Mesendoderm (in vitro differentiated cells): ENCODE data around the gene DGKB.

Experiments
- DNase-seq: peaks from one replicate; pipeline ENCODE4 v3.0.0; 2013
- H2AK5ac ChIP-seq: 2 replicates; pipeline ENCODE4 v1.6.1; 2013; ENCODE audit warnings: low read length, inconsistent platforms
- H2BK120ac ChIP-seq: 2 replicates; pipeline ENCODE4 v1.6.1; 2013; ENCODE audit warnings: low read depth, mild to moderate bottlenecking, low read length, moderate library complexity, mixed read lengths
- H2BK15ac ChIP-seq: replicated peaks from 2 replicates; pipeline ENCODE4 v1.6.1; 2013; ENCODE audit warnings: low read depth, mild to moderate bottlenecking, moderate library complexity
- H2BK5ac ChIP-seq: 2 replicates; pipeline ENCODE4 v1.6.1; 2013; ENCODE audit warnings: low read length, inconsistent platforms
- H3K18ac ChIP-seq: 2 replicates; pipeline ENCODE4 v1.6.1; 2013; ENCODE audit warnings: mild to moderate bottlenecking, low read length, mixed read lengths
- H3K23ac ChIP-seq: one replicate; pipeline ENCODE4 v1.6.1; 2013; ENCODE audit warnings: low read length
- H3K27ac ChIP-seq: 2 replicates; pipeline ENCODE4 v1.5.1; 2013; ENCODE audit warnings: low read depth, mild to moderate bottlenecking, inconsistent platforms, low read length, moderate library complexity
- H3K27me3 ChIP-seq: 2 replicates; pipeline ENCODE4 v1.6.1; 2013; ENCODE audit warnings: low read length, control low read depth, mild to moderate bottlenecking, inconsistent platforms; ENCODE audit not compliant: insufficient read depth, poor library complexity
- H3K36me3 ChIP-seq: 2 replicates; pipeline ENCODE4 v1.6.1; 2013; ENCODE audit warnings: low read length, inconsistent platforms; ENCODE audit not compliant: control insufficient read depth, insufficient read depth
- H3K4ac ChIP-seq: one replicate; pipeline ENCODE4 v1.6.1; 2013; ENCODE audit warnings: low read depth, mild to moderate bottlenecking, low read length, moderate library complexity
- H3K4me1 ChIP-seq: 2 replicates; pipeline ENCODE4 v1.6.1; 2013; ENCODE audit warnings: low read depth, low read length, inconsistent platforms; ENCODE audit not compliant: control insufficient read depth
- H3K4me2 ChIP-seq: 2 replicates; pipeline ENCODE4 v1.6.1; 2013; ENCODE audit warnings: low read length
- H3K4me3 ChIP-seq: 2 replicates; pipeline ENCODE4 v1.5.1; 2013; ENCODE audit warnings: mild to moderate bottlenecking, low read length
- H3K56ac ChIP-seq: one replicate; pipeline ENCODE4 v1.6.1; 2013; ENCODE audit warnings: low read length
- H3K79me1 ChIP-seq: 2 replicates; pipeline ENCODE4 v1.6.1; 2013; ENCODE audit warnings: low read length, inconsistent platforms
- H3K79me2 ChIP-seq: 2 replicates; pipeline ENCODE4 v1.6.1; 2013; ENCODE audit warnings: mild to moderate bottlenecking, low read length; ENCODE audit not compliant: control insufficient read depth, insufficient read depth
- H3K9ac ChIP-seq: 2 replicates; pipeline ENCODE4 v1.6.1; 2013; ENCODE audit warnings: low read length, inconsistent platforms
- H4K5ac ChIP-seq: one replicate; pipeline ENCODE4 v1.6.1; 2013; ENCODE audit warnings: low read length
- H4K8ac ChIP-seq: one replicate; pipeline ENCODE4 v1.6.1; 2013; ENCODE audit warnings: low read depth, mild to moderate bottlenecking, control low read depth, low read length, moderate library complexity
- whole genome bisulfite sequencing: extraction: QIAGEN DNeasy Blood & Tissue Kit; methylation state at CpG from one replicate; pipeline ENCODE4 v1.1.7; 2013; ENCODE audit warnings: low lambda C conversion rate, missing lambda C conversion rate; ENCODE audit not compliant: insufficient coverage; ENCODE audit errors: extremely low coverage; 5-methylcytosine and 5-hydroxymethylcytosine counted together

DGKB gene

DNA sequence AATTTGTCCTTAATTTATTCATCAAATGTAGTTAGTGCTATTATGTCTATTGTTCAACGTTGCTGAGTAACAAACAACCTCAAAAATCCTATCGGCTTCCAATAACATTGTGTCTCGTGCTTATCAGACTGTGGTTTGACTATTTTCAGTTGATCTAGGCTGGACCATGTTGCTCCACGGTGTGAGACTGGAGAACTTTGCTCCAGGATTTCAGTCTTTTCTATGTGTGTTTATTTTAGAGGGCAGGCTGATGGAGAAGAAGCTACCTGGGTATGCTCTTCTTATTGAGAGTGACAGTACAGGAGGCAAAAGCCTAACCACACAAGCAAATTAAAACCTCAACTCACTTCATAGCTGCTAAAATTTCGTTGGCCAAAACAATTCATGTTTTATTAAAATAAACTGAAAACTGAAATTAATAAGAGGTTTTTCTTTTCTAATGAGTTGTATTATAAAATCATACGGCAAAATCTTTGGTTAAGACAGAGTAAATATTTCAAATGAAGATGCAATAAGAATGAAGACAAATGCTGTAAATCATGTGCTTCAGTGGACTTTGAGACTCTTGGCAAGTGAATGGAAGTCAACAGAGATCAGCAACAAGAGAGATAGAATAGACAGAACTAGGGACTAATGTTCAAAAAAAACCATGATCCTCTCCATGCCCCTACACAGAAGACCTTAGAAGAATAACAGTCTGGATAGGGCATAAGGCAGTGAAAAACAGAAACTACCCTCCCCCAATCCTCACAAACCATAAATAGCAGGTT lies 495.1 kb downstream of the DGKB start:
- Histone ChIP-seq H3K79me2 (no peaks in the 10 kb centered on the region), H3K4ac (no peak overlapping the region), H3K18ac (no peak overlapping the region), H3K27ac (no peak overlapping the region), H3K4me3 (no peak overlapping the region), H2AK5ac (no peak overlapping the region), H3K27me3 (no peaks in the 10 kb centered on the region), H2BK15ac (no peak overlapping the region), H3K23ac (no peak overlapping the region), H3K4me1 (no peaks in the 10 kb centered on the region), H3K79me1 (no peaks in the 10 kb centered on the region), H2BK120ac (no peak overlapping the region), H4K8ac (no peak overlapping the region), H3K36me3 (no peaks in the 10 kb centered on the region), H4K5ac (no peak overlapping the region), H3K9ac (no peak overlapping the region), H3K56ac (no peak overlapping the region), H2BK5ac (no peak overlapping the region), H3K4me2 (no peak overlapping the region)
- WGBS = no CpG with 5 or more reads among the region's 6 CpGs
- DNase-seq = no peak

DNA sequence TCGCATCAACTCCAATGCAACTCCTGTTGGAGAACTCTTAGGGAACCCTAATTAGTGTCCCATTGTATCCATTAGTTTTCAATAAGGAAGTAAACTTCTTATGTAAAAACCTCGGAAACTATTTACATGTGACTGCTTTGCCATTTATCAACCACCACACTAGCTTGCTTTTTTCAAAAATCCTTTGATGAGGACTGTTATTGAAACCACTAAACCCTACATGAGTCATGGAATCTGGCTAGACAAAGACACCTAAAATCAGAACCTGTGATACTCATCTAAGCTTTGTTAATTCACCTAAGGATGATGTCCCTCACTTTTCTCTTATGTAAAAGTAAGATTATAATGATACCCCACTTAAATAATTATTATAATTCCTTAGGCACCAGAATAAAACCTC lies 499.0 kb downstream of the DGKB start:
- no peaks in the 10 kb centered on the region for H3K27me3 ChIP-seq
- no peaks in the 10 kb centered on the region for H3K4me1 ChIP-seq
- H3K79me2 ChIP-seq = no peaks in the 10 kb centered on the region
- H3K36me3 ChIP-seq = no peaks in the 10 kb centered on the region
- H3K9ac ChIP-seq = no peak overlapping the region
- H3K23ac ChIP-seq = no peak overlapping the region
- no peak overlapping the region for H3K27ac ChIP-seq
- no peak overlapping the region for H3K18ac ChIP-seq
- H4K5ac ChIP-seq = no peak overlapping the region
- no peak overlapping the region for H3K56ac ChIP-seq
- H3K4me3 ChIP-seq = no peak overlapping the region
- H3K4me2 ChIP-seq = no peak overlapping the region
- no peak overlapping the region for H2AK5ac ChIP-seq
- H4K8ac ChIP-seq = no peak overlapping the region
- H2BK15ac ChIP-seq = no peak overlapping the region
- no peak overlapping the region for H2BK120ac ChIP-seq
- no peak for DNase-seq
- H3K79me1 ChIP-seq = no peaks in the 10 kb centered on the region
- H2BK5ac ChIP-seq = no peak overlapping the region
- WGBS = no CpG with 5 or more reads among the region's 2 CpGs
- no peak overlapping the region for H3K4ac ChIP-seq

DNA sequence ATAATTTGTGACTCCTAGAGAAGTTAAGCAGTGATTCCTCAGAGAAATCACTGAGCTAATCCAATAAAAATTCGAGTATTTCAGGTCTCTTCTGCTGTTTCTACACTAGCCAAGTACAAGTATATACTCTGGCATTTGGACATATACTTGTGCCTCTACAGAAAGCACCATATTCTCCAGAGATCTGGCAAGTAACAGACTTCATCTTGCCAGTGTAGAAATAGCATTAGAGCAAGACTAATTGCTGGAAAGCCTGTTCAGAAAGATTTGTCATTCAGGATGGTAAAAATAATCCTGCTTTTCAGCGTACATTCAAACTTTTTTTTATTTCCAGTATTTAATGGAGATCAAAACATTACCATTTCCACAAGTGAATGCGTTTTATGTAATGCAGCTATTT lies 502.3 kb downstream of the DGKB start:
- Histone ChIP-seq H3K56ac (no peak overlapping the region), H3K18ac (no peak overlapping the region), H3K79me1 (no peaks in the 10 kb centered on the region), H2BK120ac (no peak overlapping the region), H3K36me3 (no peaks in the 10 kb centered on the region), H3K27me3 (no peaks in the 10 kb centered on the region), H3K9ac (no peak overlapping the region), H2BK5ac (no peak overlapping the region), H3K4me2 (no peak overlapping the region), H3K27ac (no peak overlapping the region), H3K4me1 (no peaks in the 10 kb centered on the region), H2BK15ac (no peak overlapping the region), H3K79me2 (no peaks in the 10 kb centered on the region), H3K4ac (no peak overlapping the region), H3K23ac (no peak overlapping the region), H3K4me3 (no peak overlapping the region), H4K8ac (no peak overlapping the region), H4K5ac (no peak overlapping the region), H2AK5ac (no peak overlapping the region)
- no CpG with 5 or more reads among the region's 3 CpGs for WGBS
- DNase-seq = no peak

DNA sequence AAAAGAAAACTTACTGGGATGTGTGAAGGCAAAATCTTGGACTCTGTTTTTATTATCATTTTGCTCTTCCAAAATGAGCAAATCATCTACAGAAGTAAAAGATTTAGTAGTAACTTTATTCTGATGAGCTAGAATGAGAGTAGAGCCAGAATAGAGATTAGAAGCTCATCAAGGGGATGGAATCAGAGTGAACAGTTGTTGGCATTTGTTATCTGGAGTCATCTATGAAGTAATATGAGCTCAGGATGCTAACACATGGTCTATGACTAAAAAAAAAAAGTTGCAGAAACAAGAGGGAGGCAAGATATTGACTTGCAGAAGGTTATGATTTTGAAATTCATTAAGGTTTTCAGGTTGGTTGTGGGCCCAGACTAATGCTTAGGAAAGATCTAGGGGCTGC lies 504.0 kb downstream of the DGKB start:
- H3K23ac ChIP-seq = no peak overlapping the region
- DNase-seq = no peak
- H3K18ac ChIP-seq = no peak overlapping the region
- no peak overlapping the region for H2BK15ac ChIP-seq
- no peaks in the 10 kb centered on the region for H3K79me2 ChIP-seq
- H3K4me2 ChIP-seq = no peak overlapping the region
- no peak overlapping the region for H3K4me3 ChIP-seq
- no peak overlapping the region for H3K56ac ChIP-seq
- no peaks in the 10 kb centered on the region for H3K36me3 ChIP-seq
- H3K4me1 ChIP-seq = no peaks in the 10 kb centered on the region
- H3K27ac ChIP-seq = no peak overlapping the region
- H3K9ac ChIP-seq = no peak overlapping the region
- no peaks in the 10 kb centered on the region for H3K79me1 ChIP-seq
- H4K8ac ChIP-seq = no peak overlapping the region
- no peak overlapping the region for H3K4ac ChIP-seq
- no peak overlapping the region for H2BK5ac ChIP-seq
- H2BK120ac ChIP-seq = no peak overlapping the region
- H4K5ac ChIP-seq = no peak overlapping the region
- H3K27me3 ChIP-seq = no peaks in the 10 kb centered on the region
- no peak overlapping the region for H2AK5ac ChIP-seq

DNA sequence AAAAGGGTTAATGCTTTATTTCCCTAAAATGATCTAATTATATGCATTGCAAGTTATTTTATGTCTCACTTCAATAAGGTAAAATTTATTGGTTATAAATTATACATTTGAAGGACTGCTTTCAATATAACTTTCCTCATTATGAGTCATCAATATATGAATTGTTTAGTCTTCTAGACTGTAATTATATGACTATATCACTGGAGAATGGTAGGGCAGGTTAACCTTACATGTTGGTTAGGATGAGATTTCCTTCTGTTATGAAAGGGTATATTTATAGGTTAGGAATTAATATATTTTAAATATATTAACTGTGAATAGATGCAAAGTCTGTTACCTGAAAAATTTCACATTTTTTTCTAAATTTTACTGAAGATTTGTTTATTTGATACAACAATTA lies 506.7 kb downstream of the DGKB start:
- Histone ChIP-seq H3K36me3 (no peaks in the 10 kb centered on the region), H3K23ac (no peak overlapping the region), H2BK120ac (no peak overlapping the region), H3K9ac (no peak overlapping the region), H3K4ac (no peak overlapping the region), H2BK5ac (no peak overlapping the region), H2BK15ac (no peak overlapping the region), H3K4me1 (no peaks in the 10 kb centered on the region), H4K8ac (no peak overlapping the region), H3K18ac (no peak overlapping the region), H3K27me3 (no peaks in the 10 kb centered on the region), H4K5ac (no peak overlapping the region), H3K4me2 (no peak overlapping the region), H3K56ac (no peak overlapping the region), H3K4me3 (no peak overlapping the region), H2AK5ac (no peak overlapping the region), H3K79me1 (no peaks in the 10 kb centered on the region), H3K27ac (no peak overlapping the region), H3K79me2 (no peaks in the 10 kb centered on the region)
- DNase-seq = no peak

DNA sequence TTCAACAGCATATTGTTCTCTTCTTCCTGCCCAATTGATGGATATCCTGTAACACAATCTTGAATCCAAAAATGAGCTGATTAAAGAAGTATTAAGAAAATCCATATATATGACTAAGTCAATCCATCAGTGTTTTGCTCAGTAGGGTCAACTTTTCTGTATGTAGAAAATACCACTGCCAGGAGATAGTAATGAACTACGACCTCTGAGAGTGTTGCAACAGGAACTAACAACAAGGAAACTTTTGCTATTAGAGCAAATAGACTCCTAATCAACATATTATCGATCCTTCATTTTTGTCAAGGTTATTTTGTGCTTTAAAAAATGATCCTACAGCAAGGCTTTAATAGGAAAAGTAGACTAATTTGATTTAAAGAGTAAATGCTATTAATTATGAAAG lies 507.8 kb downstream of the DGKB start:
- Histone ChIP-seq H3K79me1 (no peaks in the 10 kb centered on the region), H2AK5ac (no peak overlapping the region), H2BK15ac (no peak overlapping the region), H4K5ac (no peak overlapping the region), H3K4me1 (no peaks in the 10 kb centered on the region), H2BK5ac (no peak overlapping the region), H3K18ac (no peak overlapping the region), H3K4me3 (no peak overlapping the region), H3K27me3 (no peaks in the 10 kb centered on the region), H3K79me2 (no peaks in the 10 kb centered on the region), H3K27ac (no peak overlapping the region), H3K9ac (no peak overlapping the region), H3K4ac (no peak overlapping the region), H3K4me2 (no peak overlapping the region), H2BK120ac (no peak overlapping the region), H3K56ac (no peak overlapping the region), H4K8ac (no peak overlapping the region), H3K23ac (no peak overlapping the region), H3K36me3 (no peaks in the 10 kb centered on the region)
- no peak for DNase-seq
- no CpG with 5 or more reads among the region's 2 CpGs for WGBS
